Fibroblast of skin of right biceps (primary cell): ENCODE measurements around the gene PTPRU.
"Not testable (repeated sequence)": the region's sequence is repeated elsewhere in the genome, so short reads cannot be mapped to it uniquely, and the experiment has no call there.

Experiments used
- DNase-seq: peaks from one replicate; pipeline ENCODE4 v3.0.0-alpha.2; 2013

The PTPRU gene

GRCh38 chr1:29222686-29223085, 13.6 kb upstream of the PTPRU start:
- no peak for DNase-seq

- no peak for DNase-seq
These were observed 12.8 kb upstream of the PTPRU start for GRCh38 chr1:29223521-29223920.

- DNase-seq = no peak
These were observed 11.9 kb upstream of the PTPRU start for GRCh38 chr1:29224356-29224837.

GRCh38 chr1:29225361-29225760, 11.0 kb upstream of the PTPRU start:
- no peak for DNase-seq

- DNase-seq = no peak
These were observed 8.8 kb upstream of the PTPRU start for GRCh38 chr1:29227511-29227910.

- DNase-seq = no peak
These were observed 6.1 kb upstream of the PTPRU start for GRCh38 chr1:29230204-29230552.

GRCh38 chr1:29230553-29231378, 5.6 kb upstream of the PTPRU start, which contains the start of gene MECR:
MECR (minus strand) TSS chr1:29230934; CDS start chr1:29230906, 28 bp downstream.
- peak; percentile 93 for DNase-seq

GRCh38 chr1:29232387-29232786, 3.9 kb upstream of the PTPRU start:
- DNase-seq = no peak

GRCh38 chr1:29233693-29234092, 2.6 kb upstream of the PTPRU start:
- no peak for DNase-seq

GRCh38 chr1:29234471-29234870, 1.9 kb upstream of the PTPRU start:
- no peak for DNase-seq

GRCh38 chr1:29234881-29235280, 1.4 kb upstream of the PTPRU start:
- not testable (repeated sequence) for DNase-seq

GRCh38 chr1:29236712-29237128, 398 bp downstream of the PTPRU start:
- peak; percentile 34 for DNase-seq

GRCh38 chr1:29237129-29237821, 953 bp downstream of the PTPRU start:
- DNase-seq = peak; percentile 68

GRCh38 chr1:29237852-29238619, 1.7 kb downstream of the PTPRU start:
- DNase-seq = peak; percentile 42

- DNase-seq = no peak
These were observed 2.3 kb downstream of the PTPRU start for GRCh38 chr1:29238620-29239002.

- no peak for DNase-seq
These were observed 2.8 kb downstream of the PTPRU start for GRCh38 chr1:29239142-29239541.

GRCh38 chr1:29240400-29240837, 4.1 kb downstream of the PTPRU start:
- peak; percentile 67 for DNase-seq

- DNase-seq = no peak
These were observed 4.7 kb downstream of the PTPRU start for GRCh38 chr1:29240986-29241385.

- no peak for DNase-seq
These were observed 6.9 kb downstream of the PTPRU start for GRCh38 chr1:29243023-29243870.

- peak; percentile 96 for DNase-seq
These were observed 7.5 kb downstream of the PTPRU start for GRCh38 chr1:29243871-29244200.

GRCh38 chr1:29245261-29245660, 8.9 kb downstream of the PTPRU start:
- DNase-seq = no peak

- DNase-seq = peak; percentile 72
These were observed 9.6 kb downstream of the PTPRU start for GRCh38 chr1:29245876-29246275.
